Brain microvascular endothelial cell (primary cell): ENCODE data around the gene CCT6A.
"Not testable (repeated sequence)": the region's sequence is repeated elsewhere in the genome, so short reads cannot be mapped to it uniquely, and the experiment has no call there.

Source experiments
- DNase-seq: peaks from one replicate; pipeline ENCODE4 v3.0.0-alpha.2; 2020
- H3K27ac ChIP-seq: fragments of 250-450 bp; sonication (Bioruptor Pico); 2 replicates; pipeline ENCODE4 v1.5.1; 2020; ENCODE audit warnings: mild to moderate bottlenecking, moderate library complexity
- H3K27me3 ChIP-seq: fragments of 250-450 bp; sonication (Bioruptor Pico); replicated peaks from 2 replicates; pipeline ENCODE4 v1.5.1; 2020; ENCODE audit warnings: mild to moderate bottlenecking
- H3K36me3 ChIP-seq: fragments of 250-450 bp; sonication (Bioruptor Pico); replicated peaks from 2 replicates; pipeline ENCODE4 v1.5.1; 2020; ENCODE audit warnings: mild to moderate bottlenecking
- H3K4me3 ChIP-seq: 2 replicates; pipeline ENCODE4 v1.5.1; 2011; ENCODE audit warnings: low read depth, mild to moderate bottlenecking, control low read depth, low read length, moderate library complexity
- in situ Hi-C: cut with HindIII; loops from 2 replicates; pipeline ENCODE4 v1.10.0; 2017; ENCODE audit warnings: low sequenced_read_pairs, low pct_ligation_motif_present
- TF ChIP-seq, protein P1 (sequence below): IDR thresholded peaks from 2 replicates; pipeline ENCODE4 v1.5.1; 2011; ENCODE audit warnings: low read depth, mild to moderate bottlenecking, moderate library complexity, low read length, control low read depth, inconsistent platforms; ENCODE audit errors: missing control alignments

CCT6A gene

DNA sequence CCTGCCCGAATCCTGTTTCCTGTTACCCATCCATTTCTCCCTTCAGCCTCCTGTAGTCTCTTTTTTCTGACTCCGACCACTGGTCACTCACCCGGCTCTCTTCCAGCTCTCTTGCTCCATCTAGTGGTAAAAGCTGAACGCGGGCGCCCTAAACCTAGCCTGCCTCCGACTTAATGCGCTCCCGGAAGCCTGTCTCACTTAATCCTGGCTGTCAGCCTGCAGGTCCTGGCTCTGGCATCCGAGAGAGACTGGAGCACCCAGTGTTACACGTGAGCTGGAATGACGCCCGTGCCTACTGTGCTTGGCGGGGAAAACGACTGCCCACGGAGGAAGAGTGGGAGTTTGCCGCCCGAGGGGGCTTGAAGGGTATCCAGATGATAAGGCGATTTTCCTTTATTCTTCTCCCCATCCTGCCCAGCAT lies 22.8 kb downstream of the CCT6A start:
- peak; percentile 79 for DNase-seq
- Histone ChIP-seq H3K4me3 (no peak overlapping the region), H3K27me3 (no peaks in the 10 kb centered on the region), H3K36me3 (peaks cover 49% of the 10 kb centered on the region), H3K27ac (no peak overlapping the region)
- in situ Hi-C loops: no loop called here
- TF ChIP-seq, protein P1, sequence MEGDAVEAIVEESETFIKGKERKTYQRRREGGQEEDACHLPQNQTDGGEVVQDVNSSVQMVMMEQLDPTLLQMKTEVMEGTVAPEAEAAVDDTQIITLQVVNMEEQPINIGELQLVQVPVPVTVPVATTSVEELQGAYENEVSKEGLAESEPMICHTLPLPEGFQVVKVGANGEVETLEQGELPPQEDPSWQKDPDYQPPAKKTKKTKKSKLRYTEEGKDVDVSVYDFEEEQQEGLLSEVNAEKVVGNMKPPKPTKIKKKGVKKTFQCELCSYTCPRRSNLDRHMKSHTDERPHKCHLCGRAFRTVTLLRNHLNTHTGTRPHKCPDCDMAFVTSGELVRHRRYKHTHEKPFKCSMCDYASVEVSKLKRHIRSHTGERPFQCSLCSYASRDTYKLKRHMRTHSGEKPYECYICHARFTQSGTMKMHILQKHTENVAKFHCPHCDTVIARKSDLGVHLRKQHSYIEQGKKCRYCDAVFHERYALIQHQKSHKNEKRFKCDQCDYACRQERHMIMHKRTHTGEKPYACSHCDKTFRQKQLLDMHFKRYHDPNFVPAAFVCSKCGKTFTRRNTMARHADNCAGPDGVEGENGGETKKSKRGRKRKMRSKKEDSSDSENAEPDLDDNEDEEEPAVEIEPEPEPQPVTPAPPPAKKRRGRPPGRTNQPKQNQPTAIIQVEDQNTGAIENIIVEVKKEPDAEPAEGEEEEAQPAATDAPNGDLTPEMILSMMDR: peak; percentile 96

GRCh38 chr7:56077681-56078080 lies 26.1 kb downstream of the CCT6A start:
- DNase-seq: no peak
- peaks cover 51% of the 10 kb centered on the region for H3K36me3 ChIP-seq
- H3K27me3 ChIP-seq: no peaks in the 10 kb centered on the region
- no peak overlapping the region for H3K27ac ChIP-seq
- in situ Hi-C loops: no loop called here
- H3K4me3 ChIP-seq: no peak overlapping the region
- TF ChIP-seq, protein P1: no peak

GRCh38 chr7:56078196-56078595 lies 26.6 kb downstream of the CCT6A start:
- DNase-seq: no peak
- Histone ChIP-seq H3K4me3 (no peak overlapping the region), H3K27me3 (no peaks in the 10 kb centered on the region), H3K27ac (no peak overlapping the region), H3K36me3 (peaks cover 46% of the 10 kb centered on the region)
- in situ Hi-C loops: no loop called here
- TF ChIP-seq, protein P1: no peak

- Histone ChIP-seq H3K4me3 (no peak overlapping the region), H3K27ac (peak overlapping the region; percentile 22), H3K36me3 (peaks cover 45% of the 10 kb centered on the region), H3K27me3 (no peaks in the 10 kb centered on the region)
- DNase-seq: peak; percentile 62
- TF ChIP-seq, protein P1: peak; percentile 76
- in situ Hi-C loops: no loop called here
Measured at GRCh38 chr7:56079450-56080185, 28.1 kb downstream of the CCT6A start.

DNA sequence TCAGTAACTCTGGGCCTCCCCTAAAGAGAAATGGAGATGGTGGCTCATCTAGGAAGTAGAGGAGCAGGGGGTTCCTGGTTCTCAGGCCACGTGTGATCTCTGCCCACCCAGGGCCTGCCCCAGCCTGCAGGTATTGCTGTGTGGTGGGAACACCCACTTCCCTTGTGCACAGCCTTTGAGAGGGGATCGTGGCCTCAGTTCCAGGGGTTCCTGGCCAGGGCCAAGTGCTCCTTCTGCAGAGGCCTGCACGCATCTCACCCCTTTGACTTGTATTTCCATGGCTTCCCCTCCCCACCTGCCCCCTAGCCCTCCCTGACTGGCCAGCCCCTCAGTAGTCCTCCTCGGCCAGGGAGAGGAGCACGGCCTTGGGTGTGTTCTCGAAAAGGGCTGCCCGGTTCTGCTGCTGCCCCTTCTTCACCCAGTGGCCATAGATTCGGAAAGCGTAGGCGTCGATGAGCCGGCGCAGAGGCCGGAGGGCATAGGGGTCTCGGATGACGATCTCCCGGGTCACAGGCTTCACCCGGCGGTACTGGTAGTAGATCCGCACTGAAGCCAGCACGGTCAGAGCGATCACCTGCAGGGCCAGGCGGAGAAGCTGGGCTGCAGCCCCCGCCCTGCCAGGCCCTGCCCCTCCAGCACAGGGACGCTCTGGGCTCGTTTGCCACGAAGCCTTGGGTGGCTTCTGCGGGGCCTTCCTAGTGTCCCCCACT lies 29.3 kb downstream of the CCT6A start:
- H3K4me3 ChIP-seq, DNase-seq, H3K27ac ChIP-seq, H3K27me3 ChIP-seq, in situ Hi-C loops: not testable (repeated sequence)
- peaks cover 43% of the 10 kb centered on the region for H3K36me3 ChIP-seq

GRCh38 chr7:56081626-56082340 lies 30.2 kb downstream of the CCT6A start:
- Histone ChIP-seq H3K27me3 (no peaks in the 10 kb centered on the region), H3K27ac (no peak overlapping the region), H3K36me3 (peaks cover 37% of the 10 kb centered on the region), H3K4me3 (no peak overlapping the region)
- in situ Hi-C loops: no loop called here
- TF ChIP-seq, protein P1: no peak
- no peak for DNase-seq
